Endometrium (tissue), 2 donors: Measurements from ENCODE around the gene ADAMTS2.

Source experiments
- FAIRE-seq: peaks from 2 replicates; lab custom pipeline; 2012; peaks lifted over from hg19 to GRCh38; lab: Jason Lieb, UNC
- donor health status: control.
- donor health status: control.

The ADAMTS2 gene

DNA sequence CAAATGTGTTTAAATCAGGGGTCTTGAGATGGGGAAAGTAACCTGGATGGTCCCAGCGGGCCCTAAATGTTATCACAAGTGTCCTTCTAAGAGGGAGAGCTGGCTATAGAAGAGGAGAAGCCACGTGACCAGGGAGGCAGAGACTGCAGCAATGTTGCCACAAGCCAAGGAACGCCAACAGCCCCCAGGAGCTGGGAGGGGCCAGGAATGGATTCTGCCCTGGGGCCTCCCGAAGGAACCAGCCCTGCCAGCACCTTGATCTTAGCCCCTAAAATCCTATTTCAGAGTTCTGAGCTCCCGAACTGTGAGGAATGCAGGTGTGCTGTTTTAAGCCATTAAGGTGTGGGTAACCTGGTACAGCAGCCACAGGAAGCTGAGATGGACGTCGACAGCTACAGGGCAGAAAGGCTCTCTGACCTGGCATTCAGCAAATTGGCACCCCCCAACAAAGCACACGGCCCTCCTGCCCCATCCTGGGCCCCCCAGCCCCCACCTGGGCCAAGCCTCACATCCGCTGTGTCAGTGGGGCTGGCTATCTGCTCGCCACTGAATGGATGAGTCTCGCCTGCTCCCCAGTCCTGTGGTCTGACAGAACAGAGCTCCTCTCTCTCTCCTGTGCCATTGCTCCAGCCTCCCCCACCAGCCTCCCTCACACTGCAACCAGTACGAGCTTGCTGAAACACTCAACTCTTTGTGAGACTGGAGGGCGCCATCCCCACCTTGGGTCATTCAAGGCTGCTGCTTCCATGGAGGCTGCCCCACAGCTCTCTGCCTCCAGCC lies 78.8 kb downstream of the ADAMTS2 start:
- FAIRE-seq: no peak

DNA sequence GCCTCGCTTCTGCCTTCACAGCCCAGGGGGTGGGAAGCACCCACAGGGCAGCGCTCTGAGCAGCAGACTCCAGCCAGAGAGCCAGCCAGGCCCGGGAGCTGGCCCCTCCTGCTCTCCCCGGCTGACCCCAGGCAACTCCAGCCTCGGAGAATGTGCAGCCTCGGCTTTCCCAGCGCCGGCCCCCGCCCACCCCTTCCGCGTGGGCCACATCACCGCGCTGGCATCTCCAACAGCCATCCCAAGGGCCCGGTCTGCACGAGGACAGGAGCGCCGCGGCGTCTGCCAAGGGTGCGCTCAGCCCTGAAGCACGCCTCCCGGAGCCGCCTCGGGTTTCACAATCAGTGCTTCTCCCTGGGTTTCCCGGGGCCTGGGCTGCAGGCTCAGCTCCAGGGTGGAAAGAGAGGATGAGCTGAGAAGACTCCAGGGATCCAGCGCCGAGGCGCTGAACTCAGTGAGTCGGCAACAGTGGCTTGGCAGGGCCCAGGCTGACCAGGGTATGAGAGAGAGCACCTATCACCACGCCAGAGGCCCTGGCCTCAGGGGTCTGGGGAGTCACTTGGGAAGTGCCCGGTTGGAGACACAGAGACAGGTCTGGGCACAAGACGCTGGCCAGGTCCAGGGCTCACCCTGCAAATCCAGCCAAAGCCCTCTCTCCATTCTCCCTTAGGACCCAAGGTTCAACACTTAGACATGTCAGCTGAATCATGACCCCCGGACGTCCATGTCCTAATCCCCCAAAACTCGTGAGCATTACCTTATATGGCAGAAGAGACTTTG lies 79.6 kb downstream of the ADAMTS2 start:
- FAIRE-seq: no peak

DNA sequence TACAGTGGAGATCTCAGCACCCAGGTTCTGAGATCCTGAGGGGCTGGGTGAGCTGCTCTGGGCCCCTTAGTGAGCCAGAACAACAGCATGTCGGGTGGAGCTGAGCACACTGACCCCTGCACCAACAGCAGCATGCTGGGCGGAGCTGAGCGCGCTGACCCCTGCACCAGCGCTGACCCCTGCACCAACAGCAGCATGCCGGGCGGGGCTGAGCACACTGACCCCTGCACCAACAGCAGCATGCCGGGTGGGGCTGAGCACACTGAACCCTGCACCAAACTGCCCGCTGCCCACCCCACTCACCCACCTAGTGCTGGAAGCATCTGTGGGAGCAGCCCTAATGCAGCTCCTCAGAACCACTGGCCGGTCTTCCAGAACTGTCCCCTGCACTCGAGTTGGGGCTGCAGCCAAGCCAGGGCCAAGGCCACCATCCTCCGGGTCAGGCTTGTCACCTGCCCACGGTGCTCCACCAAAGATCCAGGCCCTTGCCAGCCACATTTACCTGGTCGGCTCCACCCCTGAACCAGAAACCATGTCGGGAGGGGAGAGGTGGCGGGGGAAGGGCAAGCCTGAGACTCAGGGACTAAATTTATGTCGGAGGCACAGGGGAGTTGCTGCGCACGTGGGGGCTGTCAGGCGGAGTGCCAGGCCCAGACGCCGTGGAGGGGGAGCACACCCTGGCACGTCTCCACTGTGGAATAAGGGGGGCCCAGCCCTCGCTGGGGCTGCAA lies 80.3 kb downstream of the ADAMTS2 start:
- no peak for FAIRE-seq

DNA sequence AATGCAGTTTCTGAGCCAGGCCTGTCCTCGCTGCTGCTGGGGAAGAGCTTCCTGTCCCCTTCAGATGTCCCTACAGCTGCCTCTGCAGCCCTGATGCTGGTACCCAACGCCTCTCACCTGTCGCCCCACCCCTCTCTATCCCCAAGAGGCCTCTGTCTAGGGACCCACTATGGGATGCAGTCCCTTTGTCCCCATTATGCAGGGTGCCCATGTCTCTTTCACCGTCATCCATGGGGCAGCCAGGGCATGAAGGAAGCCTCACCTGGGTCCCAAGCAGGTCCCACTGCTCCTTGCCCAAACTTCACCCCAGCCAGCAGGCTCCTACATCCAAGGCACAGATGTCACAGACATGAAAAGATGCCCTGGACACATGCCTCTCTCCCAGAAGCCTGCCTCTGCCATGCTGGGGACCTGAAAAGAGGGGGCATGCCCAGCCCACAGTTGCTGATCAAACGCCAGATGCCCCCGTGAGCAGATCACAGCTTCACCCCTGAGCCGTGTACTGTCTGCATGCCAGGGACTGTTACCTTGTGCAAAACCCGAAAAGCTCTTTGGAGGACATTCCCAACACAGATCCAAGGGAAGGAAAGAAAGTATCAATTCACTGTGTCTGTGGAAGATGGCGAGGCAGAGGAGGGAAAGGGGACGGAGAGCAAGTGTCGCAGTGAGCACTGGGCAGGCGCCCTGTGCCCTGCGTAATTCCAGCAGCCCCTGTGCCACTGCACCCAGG lies 81.0 kb downstream of the ADAMTS2 start:
- FAIRE-seq: no peak

DNA sequence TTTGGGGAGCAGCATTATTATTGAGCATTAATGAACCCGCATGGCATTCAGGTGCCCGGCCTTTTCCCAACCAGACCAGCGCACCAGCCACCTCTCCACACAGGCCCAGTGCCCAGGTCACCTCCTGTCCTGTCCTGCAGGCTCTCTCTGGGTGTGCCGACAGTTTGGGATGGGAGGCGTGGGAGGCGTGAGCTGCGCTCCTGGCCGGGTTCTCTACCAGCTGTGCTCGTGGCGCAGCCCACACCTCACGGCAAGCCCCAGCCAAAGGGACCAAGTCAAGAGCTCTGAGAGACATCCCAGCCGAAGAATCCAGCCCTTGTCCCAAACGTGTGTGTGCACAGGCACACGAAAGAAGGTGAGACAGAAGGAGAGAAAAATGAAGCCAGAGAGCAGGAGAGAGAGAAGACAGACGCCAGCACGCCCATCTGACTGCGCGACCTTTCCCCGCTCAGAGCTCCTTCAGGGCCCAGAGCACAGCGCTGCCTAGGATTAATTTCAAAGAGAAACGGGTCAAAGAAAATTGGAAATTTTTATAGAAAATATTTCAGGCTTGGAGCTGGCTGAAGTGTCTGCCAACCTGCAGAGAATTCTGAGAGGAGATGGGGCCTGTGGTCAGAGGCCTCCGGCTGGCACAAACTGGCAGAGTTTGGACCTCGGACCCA lies 81.7 kb downstream of the ADAMTS2 start:
- FAIRE-seq: no peak

DNA sequence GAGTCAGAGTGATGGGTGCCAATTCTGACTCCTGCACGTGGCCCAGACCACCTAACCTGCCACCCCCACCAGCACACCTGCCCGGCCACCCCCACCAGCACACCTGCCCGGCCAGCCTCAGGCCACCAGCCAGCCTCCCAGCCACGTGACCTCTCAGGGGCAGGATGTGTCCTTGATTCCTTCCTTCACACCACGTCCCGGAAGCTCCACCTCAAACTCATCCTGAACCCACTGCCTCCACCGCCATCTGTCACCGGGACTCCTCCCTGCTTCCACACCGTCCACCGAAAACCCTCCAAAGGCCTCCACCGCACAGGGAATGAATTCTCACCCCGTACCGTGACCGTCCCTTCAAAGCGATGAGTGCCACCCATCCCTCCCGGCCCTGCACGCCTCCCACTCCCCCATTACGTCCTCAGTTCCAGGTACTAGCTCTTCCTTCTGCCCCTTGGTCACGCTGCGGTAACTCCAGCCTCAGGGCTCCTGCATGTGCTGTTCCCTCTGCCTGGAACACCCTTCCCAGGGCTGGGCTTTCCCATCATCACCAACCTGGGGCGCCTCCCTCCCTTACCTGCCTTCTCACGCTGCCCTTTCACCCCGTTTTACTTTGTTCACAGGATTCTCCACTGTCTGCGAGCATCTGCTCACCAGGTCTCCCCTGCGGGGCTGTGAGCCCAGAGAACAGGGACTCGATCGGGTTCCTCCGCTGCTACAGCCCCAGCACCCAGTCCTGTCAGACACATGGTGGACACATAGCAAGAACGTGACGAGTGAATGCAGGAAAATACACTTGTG lies 82.9 kb downstream of the ADAMTS2 start:
- no peak for FAIRE-seq

DNA sequence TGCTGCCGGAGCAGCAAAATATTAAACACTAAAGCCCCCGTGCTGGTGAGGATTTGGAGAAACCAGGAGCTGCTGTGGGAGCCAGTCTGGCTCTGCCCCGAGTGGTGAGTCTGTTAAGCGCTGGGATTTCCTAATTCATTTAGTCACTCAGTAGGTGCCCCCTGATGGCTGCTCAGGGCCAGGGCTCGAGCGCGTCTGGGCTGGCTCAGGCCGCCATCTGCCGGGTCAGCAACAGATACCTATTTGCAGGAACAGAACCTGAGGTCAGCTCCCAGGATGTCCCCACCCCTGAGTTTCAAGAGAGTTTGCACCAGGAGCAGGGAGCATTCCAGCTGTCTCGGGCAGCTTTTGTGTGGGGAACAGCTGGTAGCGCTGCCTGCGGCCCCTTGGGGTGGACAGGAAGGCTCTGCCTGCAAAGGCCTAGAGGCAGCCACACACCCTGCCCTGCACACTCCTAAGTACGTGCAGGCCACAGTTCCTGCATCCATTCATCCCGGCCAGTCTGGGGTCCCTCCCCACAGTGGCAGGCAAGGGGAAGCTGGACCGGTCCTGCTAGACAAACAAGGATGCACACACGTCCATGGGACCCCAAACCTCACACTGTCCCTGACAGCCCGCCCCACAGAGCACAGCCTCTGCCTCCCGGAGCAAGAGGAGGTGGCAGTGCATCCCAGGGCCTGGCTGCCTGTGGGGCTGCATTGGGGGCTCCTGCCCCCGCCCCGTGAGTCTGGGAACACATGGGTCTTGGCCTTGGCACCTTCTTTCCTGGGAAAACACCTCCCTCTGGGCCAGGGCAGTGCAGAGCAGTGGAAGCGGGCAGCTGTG lies 83.7 kb downstream of the ADAMTS2 start:
- no peak for FAIRE-seq

DNA sequence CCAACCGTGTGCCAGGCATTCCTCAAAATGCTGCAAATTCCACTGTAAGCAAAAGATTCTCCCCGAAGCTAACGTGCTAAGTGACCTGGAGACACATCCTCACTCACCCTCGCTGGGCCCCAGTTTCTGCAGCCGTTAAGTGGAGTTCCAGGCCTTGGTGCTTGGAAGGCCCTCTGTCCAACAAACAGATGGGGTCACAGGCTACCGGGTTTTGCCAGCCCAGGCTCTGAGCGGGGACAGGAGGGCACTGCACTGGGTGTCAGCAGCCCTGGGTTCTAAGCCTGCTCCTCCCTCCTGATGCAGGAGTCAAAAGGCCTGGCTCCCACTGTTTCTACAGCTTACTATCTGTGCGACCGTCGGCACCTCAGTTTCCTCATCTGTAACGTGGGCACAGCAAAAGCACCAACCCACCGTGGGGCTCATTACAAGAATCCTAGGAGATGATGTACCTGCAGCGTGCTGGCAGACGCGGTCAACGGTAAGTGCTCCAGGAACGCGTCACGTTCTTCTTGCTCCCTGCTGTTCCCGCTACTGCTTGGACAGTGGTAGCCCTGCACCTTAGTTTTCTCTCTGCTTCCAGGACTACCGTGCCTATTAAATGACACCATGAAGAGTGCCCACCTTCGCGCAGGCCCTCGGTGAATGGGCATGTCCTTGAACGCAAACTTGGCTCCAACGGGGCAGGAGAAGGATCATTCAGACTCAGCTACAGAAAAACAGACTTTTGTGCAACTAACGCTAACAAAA lies 84.8 kb downstream of the ADAMTS2 start:
- no peak for FAIRE-seq

DNA sequence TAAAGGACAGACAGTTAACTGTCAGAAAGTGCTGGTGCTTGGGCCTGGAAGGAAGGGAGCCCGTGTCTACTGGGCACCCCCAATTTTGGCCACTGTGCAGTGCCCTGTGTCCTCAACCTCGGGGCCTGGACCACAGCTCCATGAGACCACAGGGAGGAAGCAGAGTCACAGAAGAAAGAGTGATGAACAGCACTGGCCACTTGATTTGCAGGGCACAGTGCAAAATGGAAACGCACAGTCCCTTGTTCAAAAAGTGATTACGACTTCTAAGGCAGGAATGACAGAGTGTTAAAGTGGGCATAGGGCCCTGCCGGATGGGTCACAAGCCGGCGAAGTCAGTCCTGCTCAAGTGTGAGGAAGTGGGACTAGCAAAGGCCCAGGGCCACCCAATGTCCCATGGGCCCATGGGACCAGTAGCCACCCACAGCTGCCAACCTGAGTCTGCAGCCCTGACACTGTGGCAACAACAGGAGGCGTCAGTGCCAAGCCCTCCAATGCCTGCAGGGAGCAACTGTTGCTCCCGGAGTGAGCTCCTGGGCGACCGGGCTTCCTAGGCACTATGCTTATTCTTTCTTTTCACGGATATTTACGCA lies 85.4 kb downstream of the ADAMTS2 start:
- no peak for FAIRE-seq

DNA sequence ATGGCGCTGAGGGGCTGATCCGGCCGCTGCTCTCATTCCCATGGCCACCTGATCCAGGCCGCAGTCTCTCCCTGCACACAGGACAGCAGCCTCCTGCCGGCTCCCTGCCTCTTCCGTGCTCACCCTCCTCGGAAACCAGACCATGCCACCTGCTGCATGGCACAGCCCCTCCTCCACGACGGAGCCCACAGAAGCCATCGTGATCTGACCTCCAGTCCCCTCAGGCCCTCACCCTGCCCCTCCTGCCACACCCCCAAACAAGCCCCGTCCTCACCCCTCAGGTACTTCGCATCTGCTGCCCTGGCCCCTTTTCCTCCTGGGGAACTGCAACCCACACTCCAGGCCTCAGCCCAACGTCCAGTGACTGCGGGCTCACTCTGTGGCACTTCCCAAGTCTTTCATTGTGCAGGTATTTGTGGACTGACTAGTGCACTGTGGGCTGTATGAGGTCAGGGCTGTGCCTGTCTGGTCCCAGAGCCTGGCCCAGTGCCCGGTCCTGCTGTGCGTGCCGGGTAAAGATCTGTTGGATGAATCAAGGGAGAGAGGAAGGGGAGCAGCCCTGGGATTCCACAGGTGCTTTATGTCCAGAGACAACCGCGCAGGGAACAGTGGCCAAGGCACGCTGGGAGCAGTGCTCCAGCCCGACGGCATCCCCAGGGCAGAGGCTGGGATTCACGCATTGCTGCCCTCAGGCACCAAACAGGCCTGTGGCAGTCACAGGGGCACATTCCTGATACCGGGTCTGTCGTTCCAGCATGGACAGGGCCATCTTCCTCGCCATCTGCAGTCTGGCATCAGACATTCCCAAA lies 86.1 kb downstream of the ADAMTS2 start:
- no peak for FAIRE-seq

DNA sequence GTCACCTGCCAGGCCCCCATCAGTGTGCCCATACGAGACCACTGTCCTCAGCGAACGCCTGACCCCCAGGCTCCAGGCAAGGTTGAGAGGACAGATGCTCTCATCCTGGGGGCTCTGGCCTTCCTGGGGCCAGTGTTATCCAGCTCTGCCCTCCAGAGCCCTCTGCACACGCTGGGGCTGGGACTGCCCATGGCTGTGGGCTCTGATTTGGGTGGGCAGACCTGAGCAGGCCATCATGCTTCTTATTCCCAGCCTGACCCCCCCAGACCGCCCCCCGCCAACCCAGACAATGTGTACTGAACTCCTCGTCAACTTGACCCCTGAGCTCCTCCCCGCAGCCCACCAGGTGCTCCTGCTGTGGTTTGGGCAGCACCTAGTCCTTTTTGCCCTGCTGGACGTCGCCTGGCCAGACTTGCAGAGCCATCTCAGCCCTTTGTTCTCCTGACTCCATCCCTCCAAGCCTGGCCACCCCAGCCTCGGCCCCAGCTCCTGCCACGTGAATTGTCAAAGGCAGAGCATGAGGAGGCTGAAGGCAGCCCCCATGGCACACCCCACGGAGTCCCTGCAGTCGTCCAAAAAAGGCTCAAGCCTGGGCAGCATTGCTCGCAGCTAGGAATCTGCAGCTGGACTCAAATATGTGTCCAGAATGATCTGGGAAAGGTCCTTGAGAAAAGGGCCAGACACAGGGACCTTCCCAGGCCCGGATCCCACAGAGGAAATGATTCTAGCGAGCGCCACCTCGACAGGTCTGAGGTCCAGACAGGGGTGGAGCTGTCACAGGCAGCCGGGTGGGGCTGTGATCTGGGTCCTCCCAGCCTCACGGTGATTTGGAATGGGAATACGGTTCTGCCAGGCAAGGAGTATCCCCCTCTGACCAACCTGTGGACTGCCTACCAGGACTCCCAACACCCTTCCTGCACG lies 87.0 kb downstream of the ADAMTS2 start:
- no peak for FAIRE-seq

DNA sequence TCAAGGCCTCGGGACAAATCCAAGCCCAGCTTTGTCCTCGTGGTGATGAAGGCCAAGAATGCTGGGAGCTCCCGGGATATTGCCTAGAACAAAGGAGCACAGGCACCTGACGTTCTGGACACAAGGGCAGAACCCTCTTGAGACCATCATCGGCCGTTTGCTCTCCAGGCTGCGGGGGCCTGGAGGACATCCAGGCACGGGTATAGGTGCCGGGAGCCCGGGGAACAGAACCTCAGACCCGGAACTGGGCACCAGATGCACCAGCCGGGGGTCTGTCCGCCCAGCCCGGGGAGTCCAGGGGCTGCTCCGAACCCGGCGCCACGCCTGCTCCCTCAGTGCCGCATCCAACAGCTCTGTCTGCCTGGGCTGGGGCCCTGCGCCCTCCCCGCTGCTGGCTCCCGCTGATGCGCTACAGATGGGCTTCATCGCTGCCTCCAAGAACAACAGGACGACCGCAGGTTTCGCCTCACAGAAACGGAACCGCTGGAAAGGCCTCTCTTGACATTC lies 88.0 kb downstream of the ADAMTS2 start:
- FAIRE-seq: no peak

DNA sequence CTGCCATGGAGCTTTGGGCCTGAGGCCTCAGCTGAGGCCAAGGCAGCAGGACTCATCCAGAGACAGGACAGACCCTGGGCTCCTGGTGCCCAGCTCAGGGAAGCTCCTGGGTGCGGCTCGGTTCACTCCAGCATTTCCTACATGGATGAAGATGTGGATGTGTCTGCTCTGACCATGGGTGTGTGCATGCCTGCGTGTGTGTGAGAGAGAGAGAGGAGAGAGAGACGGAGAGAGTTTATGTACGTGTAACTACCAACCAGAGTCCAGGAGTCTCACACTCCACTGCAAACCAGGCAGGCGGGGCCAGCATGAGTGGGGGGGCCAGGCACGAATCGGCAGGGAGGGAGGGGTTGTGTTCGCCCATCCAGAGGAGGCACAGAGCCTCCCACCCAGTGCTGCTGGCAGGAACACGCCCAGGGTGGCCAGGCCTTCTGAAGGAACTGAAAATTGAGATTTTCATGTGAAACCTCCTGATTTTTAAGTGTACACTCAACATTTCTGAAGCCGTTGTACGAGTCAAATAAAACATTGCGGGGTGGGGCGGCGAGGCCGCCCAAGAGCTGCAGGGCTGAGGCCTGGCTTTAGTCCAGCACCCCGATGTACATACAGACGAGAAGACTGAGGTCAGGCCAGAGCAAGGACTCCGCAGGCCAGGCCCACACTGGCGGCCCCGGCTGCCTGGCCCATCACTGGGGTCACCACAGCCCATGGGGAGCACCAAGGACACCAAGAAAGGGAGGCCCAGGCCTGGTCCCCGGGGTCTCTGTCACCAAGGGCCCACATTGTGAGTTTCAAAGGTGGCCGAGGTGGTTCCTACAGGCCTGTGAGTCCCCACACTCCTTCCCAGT lies 88.7 kb downstream of the ADAMTS2 start:
- no peak for FAIRE-seq

DNA sequence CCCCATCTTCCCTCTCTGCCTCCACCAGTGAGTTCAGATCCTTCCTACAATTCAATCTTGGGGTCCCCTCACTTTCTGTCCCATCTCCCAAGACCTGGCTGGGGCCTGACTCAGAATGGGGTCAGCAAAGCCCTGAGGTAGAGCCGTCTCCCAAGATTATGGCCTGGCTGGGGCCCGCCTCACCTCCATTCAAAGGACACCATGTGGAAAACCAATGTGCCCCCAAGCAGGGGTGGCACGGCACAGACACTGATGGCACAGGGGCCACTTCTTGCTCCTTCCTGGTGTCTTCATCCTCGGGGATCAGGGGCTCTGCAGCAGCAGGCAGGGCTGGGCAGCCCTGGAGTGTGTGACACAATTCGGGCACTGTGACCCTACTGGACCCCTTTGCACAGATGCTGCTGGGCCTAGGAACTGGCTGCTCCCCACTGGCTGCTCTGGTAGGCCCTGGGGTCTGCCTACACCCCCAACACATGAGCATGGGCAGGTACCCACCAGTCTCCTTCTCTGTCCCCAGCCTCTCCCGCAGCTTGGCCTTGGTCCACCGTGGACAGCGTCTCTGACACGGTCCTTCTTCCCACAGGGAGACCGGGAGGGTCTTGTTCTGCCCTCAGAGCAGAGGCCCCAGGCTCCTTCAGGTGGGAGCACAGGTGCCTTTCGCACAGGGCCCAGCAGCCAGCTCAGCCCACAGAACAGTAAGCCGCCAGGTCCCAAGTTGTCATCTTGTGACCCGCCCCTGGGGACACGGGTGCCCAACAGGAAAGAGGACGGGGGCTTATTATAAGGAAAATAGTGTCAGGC lies 89.5 kb downstream of the ADAMTS2 start:
- FAIRE-seq: no peak
